Globus pallidus (tissue), 1 donor: Measurements from ENCODE around the gene ZBTB20.
A peak's percentile ranks its signal among the peaks of the same experiment; 100 is the strongest.

Experiments
- DNase-seq: peaks from one replicate; pipeline ENCODE4 v3.0.0-alpha.2; 2015; ENCODE audit warnings: low spot score

The ZBTB20 gene

GRCh38 chr3:114671741-114672510, 475.2 kb downstream of the ZBTB20 start:
- DNase-seq: no peak

DNA sequence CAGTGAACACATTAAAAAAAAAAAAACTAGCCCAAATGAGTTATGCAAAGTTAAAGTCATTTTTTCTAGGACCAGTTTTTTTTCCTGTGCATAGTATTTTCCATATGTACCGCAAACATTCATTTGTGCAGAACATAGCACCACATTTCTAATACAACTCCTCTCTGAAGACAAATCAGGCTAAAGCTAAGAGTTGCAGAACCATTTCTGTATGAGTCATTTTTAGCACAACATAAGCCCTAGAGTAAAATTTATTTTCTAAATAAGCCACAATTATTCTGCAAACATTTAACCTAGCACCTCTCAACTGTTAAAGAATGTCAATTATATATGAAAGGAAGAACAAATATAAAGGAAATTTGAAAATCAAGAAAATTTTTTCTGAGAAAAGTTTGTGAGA, 477.5 kb downstream of the ZBTB20 start:
- DNase-seq: no peak

DNA sequence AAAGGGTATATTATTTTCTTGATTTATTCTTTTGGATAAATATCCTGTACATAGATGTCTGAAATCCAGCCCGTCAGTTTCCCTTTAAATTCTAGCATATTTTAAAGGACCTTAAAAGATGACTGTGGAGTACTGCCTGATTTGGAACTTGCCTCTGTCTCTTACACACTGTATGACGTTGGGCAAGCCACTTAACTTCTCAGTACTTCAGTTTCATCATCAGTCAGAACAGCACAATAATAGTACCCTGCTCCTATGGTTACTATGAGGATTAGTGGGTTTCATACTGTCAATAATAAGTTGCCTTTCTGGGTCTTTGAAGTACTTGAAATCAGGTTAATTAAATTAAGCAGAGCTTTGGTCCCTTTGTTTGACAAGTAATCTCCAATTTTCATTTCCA, 479.0 kb downstream of the ZBTB20 start:
- no peak for DNase-seq

DNA sequence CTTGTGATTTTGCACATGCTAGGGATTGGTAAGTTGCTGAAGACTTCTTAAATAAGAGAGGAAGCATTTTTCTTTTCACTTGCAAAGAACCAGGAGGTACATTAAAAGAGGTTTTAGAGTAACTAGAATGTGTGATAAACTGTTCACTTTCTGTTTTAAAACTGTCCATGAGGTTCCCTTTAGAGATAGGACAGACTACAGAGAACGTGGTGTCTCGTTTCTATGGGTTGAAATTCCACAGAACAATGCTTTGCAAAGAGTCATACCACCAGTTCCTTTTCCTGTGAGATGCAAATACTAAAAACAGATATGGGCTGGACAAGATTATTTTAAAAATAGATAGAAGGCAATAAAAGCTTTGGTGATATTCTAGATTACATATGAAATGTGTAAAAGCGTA, 480.5 kb downstream of the ZBTB20 start:
- no peak for DNase-seq

GRCh38 chr3:114664006-114664405, 483.1 kb downstream of the ZBTB20 start:
- DNase-seq: no peak

GRCh38 chr3:114660808-114661207, 486.3 kb downstream of the ZBTB20 start:
- DNase-seq: no peak

- DNase-seq: no peak
These were observed 487.0 kb downstream of the ZBTB20 start for GRCh38 chr3:114660124-114660523.

DNA sequence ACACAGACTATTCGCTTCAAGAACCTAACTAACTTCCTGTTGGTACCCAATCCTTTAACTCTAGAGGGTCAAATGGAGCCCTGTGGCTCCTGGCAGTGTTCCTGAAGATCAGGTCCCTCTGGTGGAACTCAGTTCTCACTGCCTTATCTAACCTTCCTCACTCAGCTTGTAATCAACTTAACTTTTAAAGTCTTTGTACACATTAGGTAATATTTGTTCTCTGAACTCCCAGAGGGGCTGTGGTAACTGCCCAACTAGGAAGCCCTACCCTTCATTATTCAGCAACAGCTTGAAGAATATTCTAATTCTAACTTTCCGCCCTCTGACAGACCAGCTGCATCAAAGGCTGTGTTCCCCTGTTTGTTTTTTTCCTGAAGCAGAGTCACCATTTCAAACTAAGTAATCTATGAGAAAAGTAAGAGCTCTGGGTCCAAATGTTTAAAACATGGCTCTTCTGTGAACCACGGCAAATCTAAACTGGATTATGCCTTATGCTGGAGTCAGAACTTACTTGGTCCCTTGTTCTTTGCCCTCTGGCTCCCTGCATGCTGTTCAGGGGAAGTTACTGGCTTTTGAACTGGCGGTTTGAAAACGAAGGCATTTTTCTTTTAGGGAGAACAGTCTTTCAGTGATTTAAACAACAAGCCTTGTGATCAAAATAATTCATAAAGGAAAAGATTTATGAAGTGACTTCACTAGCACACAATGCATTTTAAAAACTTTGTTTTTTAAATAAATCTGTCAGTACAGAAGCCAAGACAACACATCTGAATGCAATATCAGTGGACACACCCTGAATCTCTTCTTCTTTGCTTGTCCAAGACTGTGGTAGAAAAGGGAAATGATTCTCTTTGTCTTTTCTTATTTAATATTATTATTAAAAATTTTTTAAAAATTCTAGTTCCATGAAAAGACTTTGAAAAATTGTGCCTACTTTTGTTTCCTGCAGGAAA, 487.7 kb downstream of the ZBTB20 start:
- no peak for DNase-seq

- no peak for DNase-seq
These were observed 495.5 kb downstream of the ZBTB20 start for GRCh38 chr3:114651555-114651954.

DNA sequence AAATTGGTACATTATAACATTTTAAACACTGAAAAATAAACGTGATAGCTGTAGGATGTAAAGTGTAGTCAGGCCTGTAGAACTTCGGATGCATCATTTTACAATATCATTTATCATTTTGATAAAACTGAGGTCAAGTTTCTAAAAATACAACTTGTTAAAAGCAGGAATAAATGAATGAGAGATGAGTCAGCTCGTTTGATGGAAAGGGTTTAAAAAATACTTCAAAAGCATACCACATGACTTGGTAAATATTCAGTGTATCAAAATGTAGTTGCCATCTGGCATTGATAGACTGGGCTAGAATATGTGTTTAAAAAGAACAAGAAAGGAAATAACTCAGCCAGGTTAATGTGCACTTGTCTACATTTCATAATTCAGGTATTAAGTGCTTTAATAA, 496.3 kb downstream of the ZBTB20 start:
- no peak for DNase-seq

DNA sequence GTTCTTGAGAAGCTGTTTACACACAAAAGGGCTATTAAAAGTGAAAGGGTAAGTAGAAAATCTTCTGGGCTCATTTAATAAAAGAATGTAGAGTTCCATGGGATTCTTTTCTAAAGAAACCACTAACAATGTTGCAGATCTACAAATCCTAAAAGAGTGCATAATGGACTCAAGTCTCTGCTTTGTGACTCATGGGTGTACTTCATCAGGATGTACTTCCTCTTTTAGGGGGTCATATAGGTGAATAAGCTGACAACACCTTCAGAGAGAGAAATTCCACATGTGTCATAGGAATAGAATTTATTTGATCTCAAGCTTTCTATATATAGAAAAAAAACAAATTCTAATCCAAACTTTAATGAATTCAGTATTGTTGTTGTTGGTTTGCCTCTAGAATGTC, 497.8 kb downstream of the ZBTB20 start:
- DNase-seq: no peak

GRCh38 chr3:114646526-114646925, 500.6 kb downstream of the ZBTB20 start:
- DNase-seq: no peak

DNA sequence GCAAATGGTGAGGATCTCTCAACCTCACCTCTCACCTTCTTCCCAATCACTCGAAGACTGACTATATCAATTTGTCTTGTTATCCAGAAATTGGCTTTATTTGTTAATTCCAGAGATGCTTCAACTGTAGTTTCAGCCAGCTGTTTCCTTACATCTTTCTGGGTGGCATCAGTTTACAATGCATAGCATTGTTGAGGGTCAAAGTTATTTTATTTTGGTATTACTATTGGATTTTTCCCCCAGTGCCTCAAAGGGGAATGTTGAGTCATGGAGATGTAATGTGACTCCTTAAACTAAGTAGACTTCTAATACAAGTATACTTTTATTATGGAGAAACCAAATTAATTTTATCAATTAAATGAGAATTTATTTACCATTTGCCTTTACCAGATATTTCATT, 501.7 kb downstream of the ZBTB20 start:
- DNase-seq: no peak

- no peak for DNase-seq
These were observed 502.7 kb downstream of the ZBTB20 start for GRCh38 chr3:114644367-114644766.

GRCh38 chr3:114642951-114643741, 503.9 kb downstream of the ZBTB20 start:
- DNase-seq: no peak

DNA sequence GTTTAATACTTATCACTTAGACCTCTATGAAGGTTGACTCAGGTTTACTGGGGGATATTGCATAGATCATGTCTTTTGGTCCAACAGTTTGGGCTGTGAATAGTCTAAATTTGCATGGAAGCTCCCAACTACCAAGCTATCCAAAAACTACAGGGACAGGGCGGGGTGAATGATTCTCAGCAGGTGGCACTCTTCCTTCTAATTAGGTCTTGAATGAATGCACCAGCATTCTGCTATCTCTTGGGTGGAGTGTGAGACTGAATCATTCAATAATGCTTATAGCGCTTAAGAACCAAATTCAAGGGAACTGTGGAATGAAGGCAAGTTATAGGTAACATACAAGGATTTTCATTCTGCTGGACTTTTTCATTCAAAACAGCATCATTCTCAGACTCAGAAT, 507.0 kb downstream of the ZBTB20 start:
- no peak for DNase-seq

DNA sequence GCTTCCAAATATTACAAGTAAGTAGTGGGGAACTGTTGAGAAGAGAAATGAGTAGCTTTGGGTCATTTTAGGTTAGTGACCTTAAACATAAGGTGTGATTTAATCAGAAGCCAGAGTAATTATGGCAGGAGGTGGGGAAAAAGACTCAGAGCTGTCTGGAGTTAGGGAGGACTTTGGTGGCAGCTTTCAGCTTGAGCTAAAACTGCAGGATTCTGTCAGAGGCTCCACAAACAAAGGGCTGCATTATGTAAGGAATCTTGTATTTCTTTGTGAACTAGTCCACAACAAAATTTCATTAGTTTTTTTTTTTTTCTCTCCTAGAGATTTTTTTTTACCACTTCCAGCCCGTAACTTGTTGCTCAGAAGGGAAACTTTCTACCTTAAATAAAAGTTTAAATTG, 507.9 kb downstream of the ZBTB20 start:
- peak; percentile 74 for DNase-seq

- no peak for DNase-seq
These were observed 511.2 kb downstream of the ZBTB20 start for GRCh38 chr3:114635878-114636277.

DNA sequence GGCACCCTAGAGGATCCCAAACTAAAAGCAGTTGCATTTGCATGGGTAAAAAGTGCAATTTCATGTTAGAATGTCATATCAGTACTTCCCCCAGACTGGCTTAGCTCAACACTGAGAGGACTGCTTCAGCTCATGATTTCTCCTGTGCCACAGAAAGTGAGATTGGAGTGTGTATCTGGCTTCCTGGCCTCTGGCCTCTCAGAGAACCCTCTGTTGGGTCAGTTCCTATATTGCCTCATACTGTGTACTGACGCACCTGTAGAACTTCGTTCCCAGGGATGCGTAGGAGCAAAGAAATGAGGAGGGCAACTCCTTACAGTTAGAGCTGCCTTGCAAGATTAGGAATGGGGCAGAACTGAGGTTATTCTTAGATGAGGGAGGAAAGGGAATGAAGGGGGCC, 512.5 kb downstream of the ZBTB20 start:
- no peak for DNase-seq

- no peak for DNase-seq
These were observed 514.2 kb downstream of the ZBTB20 start for GRCh38 chr3:114632757-114633424.

DNA sequence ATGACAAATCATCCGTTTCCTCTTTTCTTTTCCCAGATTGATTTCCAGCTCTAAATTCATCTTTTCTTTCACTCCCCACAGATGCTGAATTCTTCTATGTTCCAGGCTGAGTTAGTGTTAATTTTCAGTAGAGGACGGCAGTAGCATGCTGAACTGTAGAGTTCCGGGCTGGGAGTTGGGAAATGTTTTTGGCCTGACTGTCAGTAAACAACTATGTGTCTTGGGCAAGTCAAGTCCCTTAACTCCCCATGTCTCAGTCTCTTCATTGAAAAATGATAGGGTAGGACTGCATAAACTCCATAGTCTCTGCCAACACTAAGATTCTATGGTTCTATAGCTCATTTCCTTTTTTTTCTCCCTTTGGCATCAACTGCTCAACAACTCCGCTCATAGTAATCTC, 519.3 kb downstream of the ZBTB20 start:
- no peak for DNase-seq

GRCh38 chr3:114626751-114627150, 520.3 kb downstream of the ZBTB20 start:
- DNase-seq: no peak
